ENCODE measurements around the gene ALCAM.
A peak's percentile ranks its signal among the peaks of the same experiment; 100 is the strongest.

The ALCAM gene

GRCh38 chr3:105385179-105385578, 18.5 kb downstream of the ALCAM start:
- Histone ChIP-seq H3K4me3 (ENCODE audit: low read depth, low read length) (no peak overlapping the region), H3K36me3 (ENCODE audit: control insufficient read depth in 1 of 2, insufficient read depth in 2 of 2, low read length in 2 of 2) (no peaks in the 10 kb centered on the region), H3K9me3 (ENCODE audit: insufficient read depth, low read depth, low read length) (no peaks in the 10 kb centered on the region), H2BK120ac (ENCODE audit: insufficient read depth, low read length, poor library complexity) (no peak overlapping the region), H3K23ac (ENCODE audit: low read length) (no peak overlapping the region), H4K8ac (ENCODE audit: low read depth, low read length) (no peak overlapping the region), H2AFZ (ENCODE audit: insufficient read depth, low read length, poor library complexity) (no peak overlapping the region), H3K27ac (ENCODE audit: low read depth, low read length) (no peak overlapping the region), H3K79me1 (ENCODE audit: low read length) (no peaks in the 10 kb centered on the region), H3K79me2 (ENCODE audit: control insufficient read depth, insufficient read depth, low read length, poor library complexity) (no peaks in the 10 kb centered on the region), H3K4me1 (ENCODE audit: control insufficient read depth in 1 of 2, insufficient read depth in 2 of 2, low read length in 2 of 2) (no peaks in the 10 kb centered on the region), H3K4ac (ENCODE audit: low read depth, low read length) (no peak overlapping the region), H2AK5ac (ENCODE audit: low read length) (no peak overlapping the region), H3K18ac (ENCODE audit: low read length) (no peak overlapping the region), H2BK5ac (ENCODE audit: low read depth, low read length, poor library complexity) (no peak overlapping the region), H4K91ac (ENCODE audit: low read depth, low read length) (no peak overlapping the region), H3K27me3 (ENCODE audit: insufficient read depth, low read length) (no peaks in the 10 kb centered on the region), H3K4me2 (ENCODE audit: low read length) (no peak overlapping the region), H3K9ac (ENCODE audit: low read length) (no peak overlapping the region), H2BK12ac (ENCODE audit: low read length) (no peak overlapping the region), H3K14ac (ENCODE audit: low read length) (no peak overlapping the region), H4K12ac (ENCODE audit: low read depth, low read length) (no peak overlapping the region)
- DNase-seq: peak in 1 of 2 donors; percentile 28
- WGBS (ENCODE audit: extremely low coverage, insufficient coverage, insufficient read length): no CpG with 5 or more reads among the region's 2 CpGs

GRCh38 chr3:105385819-105386508, 19.3 kb downstream of the ALCAM start:
- no peak overlapping the region for H3K23ac ChIP-seq (ENCODE audit: low read length)
- no peak overlapping the region for H3K27ac ChIP-seq (ENCODE audit: low read depth, low read length)
- no peaks in the 10 kb centered on the region for H3K36me3 ChIP-seq (ENCODE audit: control insufficient read depth in 1 of 2, insufficient read depth in 2 of 2, low read length in 2 of 2)
- H3K18ac ChIP-seq (ENCODE audit: low read length): no peak overlapping the region
- no peak overlapping the region for H4K12ac ChIP-seq (ENCODE audit: low read depth, low read length)
- H3K14ac ChIP-seq (ENCODE audit: low read length): no peak overlapping the region
- DNase-seq: no peak
- H3K4ac ChIP-seq (ENCODE audit: low read depth, low read length): no peak overlapping the region
- no peaks in the 10 kb centered on the region for H3K4me1 ChIP-seq (ENCODE audit: control insufficient read depth in 1 of 2, insufficient read depth in 2 of 2, low read length in 2 of 2)
- H4K8ac ChIP-seq (ENCODE audit: low read depth, low read length): no peak overlapping the region
- H2BK5ac ChIP-seq (ENCODE audit: low read depth, low read length, poor library complexity): no peak overlapping the region
- no peaks in the 10 kb centered on the region for H3K79me2 ChIP-seq (ENCODE audit: control insufficient read depth, insufficient read depth, low read length, poor library complexity)
- no peaks in the 10 kb centered on the region for H3K9me3 ChIP-seq (ENCODE audit: insufficient read depth, low read depth, low read length)
- H2AK5ac ChIP-seq (ENCODE audit: low read length): no peak overlapping the region
- no peak overlapping the region for H2BK120ac ChIP-seq (ENCODE audit: insufficient read depth, low read length, poor library complexity)
- H3K9ac ChIP-seq (ENCODE audit: low read length): no peak overlapping the region
- no peak overlapping the region for H2BK12ac ChIP-seq (ENCODE audit: low read length)
- H3K4me2 ChIP-seq (ENCODE audit: low read length): no peak overlapping the region
- H3K79me1 ChIP-seq (ENCODE audit: low read length): no peaks in the 10 kb centered on the region
- no peak overlapping the region for H4K91ac ChIP-seq (ENCODE audit: low read depth, low read length)
- H2AFZ ChIP-seq (ENCODE audit: insufficient read depth, low read length, poor library complexity): no peak overlapping the region
- no peak overlapping the region for H3K4me3 ChIP-seq (ENCODE audit: low read depth, low read length)
- H3K27me3 ChIP-seq (ENCODE audit: insufficient read depth, low read length): no peaks in the 10 kb centered on the region

DNA sequence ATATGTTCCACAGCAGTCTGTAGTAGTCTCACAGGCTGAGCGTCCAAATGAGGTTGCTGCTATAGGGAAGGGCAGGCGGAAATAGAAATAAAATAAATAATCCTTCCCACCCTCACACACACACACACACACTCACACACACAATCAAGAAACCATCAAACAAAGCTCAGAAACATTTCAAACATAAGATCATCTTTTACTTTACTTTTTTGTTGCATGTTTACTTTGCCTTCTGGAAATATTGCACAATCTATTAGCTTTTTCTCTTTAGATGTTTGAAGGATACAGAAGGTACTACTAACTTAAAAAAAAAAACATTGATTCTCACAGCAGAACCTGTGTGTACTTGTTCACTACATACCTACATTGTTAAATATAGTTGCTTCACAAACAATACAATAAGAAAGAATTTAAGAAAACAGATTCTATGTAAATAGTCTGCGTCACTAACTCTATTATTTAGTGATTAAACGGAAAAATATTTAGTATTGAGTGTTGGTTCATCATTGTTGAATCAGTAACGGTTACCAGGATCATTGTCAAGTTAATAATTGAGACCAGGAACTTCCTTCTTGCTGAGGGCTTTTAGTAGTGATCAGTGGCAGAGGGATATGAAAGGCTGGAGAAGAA, 20.5 kb downstream of the ALCAM start:
- H3K18ac ChIP-seq (ENCODE audit: low read length): no peak overlapping the region
- no peaks in the 10 kb centered on the region for H3K27me3 ChIP-seq (ENCODE audit: insufficient read depth, low read length)
- H3K4me2 ChIP-seq (ENCODE audit: low read length): no peak overlapping the region
- no peaks in the 10 kb centered on the region for H3K79me2 ChIP-seq (ENCODE audit: control insufficient read depth, insufficient read depth, low read length, poor library complexity)
- H3K27ac ChIP-seq (ENCODE audit: low read depth, low read length): no peak overlapping the region
- no peak overlapping the region for H2BK5ac ChIP-seq (ENCODE audit: low read depth, low read length, poor library complexity)
- H2AFZ ChIP-seq (ENCODE audit: insufficient read depth, low read length, poor library complexity): no peak overlapping the region
- no CpG with 5 or more reads among the region's 5 CpGs for WGBS (ENCODE audit: extremely low coverage, insufficient coverage, insufficient read length)
- no peak overlapping the region for H2BK12ac ChIP-seq (ENCODE audit: low read length)
- H3K9me3 ChIP-seq (ENCODE audit: insufficient read depth, low read depth, low read length): no peaks in the 10 kb centered on the region
- no peak overlapping the region for H2BK120ac ChIP-seq (ENCODE audit: insufficient read depth, low read length, poor library complexity)
- H3K79me1 ChIP-seq (ENCODE audit: low read length): no peaks in the 10 kb centered on the region
- H4K91ac ChIP-seq (ENCODE audit: low read depth, low read length): no peak overlapping the region
- no peak overlapping the region for H3K14ac ChIP-seq (ENCODE audit: low read length)
- H2AK5ac ChIP-seq (ENCODE audit: low read length): no peak overlapping the region
- no peak overlapping the region for H4K12ac ChIP-seq (ENCODE audit: low read depth, low read length)
- no peak overlapping the region for H3K4ac ChIP-seq (ENCODE audit: low read depth, low read length)
- H3K9ac ChIP-seq (ENCODE audit: low read length): no peak overlapping the region
- H4K8ac ChIP-seq (ENCODE audit: low read depth, low read length): no peak overlapping the region
- no peak overlapping the region for H3K23ac ChIP-seq (ENCODE audit: low read length)
- DNase-seq: peak in 1 of 2 donors; percentile 40
- H3K4me3 ChIP-seq (ENCODE audit: low read depth, low read length): no peak overlapping the region
- H3K36me3 ChIP-seq (ENCODE audit: control insufficient read depth in 1 of 2, insufficient read depth in 2 of 2, low read length in 2 of 2): no peaks in the 10 kb centered on the region
- H3K4me1 ChIP-seq (ENCODE audit: control insufficient read depth in 1 of 2, insufficient read depth in 2 of 2, low read length in 2 of 2): no peaks in the 10 kb centered on the region

GRCh38 chr3:105388176-105388575, 21.5 kb downstream of the ALCAM start:
- H2AFZ ChIP-seq (ENCODE audit: insufficient read depth, low read length, poor library complexity): no peak overlapping the region
- H2BK12ac ChIP-seq (ENCODE audit: low read length): no peak overlapping the region
- no peak overlapping the region for H2BK120ac ChIP-seq (ENCODE audit: insufficient read depth, low read length, poor library complexity)
- H3K79me2 ChIP-seq (ENCODE audit: control insufficient read depth, insufficient read depth, low read length, poor library complexity): no peaks in the 10 kb centered on the region
- H3K9ac ChIP-seq (ENCODE audit: low read length): no peak overlapping the region
- H3K4ac ChIP-seq (ENCODE audit: low read depth, low read length): no peak overlapping the region
- no peaks in the 10 kb centered on the region for H3K4me1 ChIP-seq (ENCODE audit: control insufficient read depth in 1 of 2, insufficient read depth in 2 of 2, low read length in 2 of 2)
- no peaks in the 10 kb centered on the region for H3K9me3 ChIP-seq (ENCODE audit: insufficient read depth, low read depth, low read length)
- H4K12ac ChIP-seq (ENCODE audit: low read depth, low read length): no peak overlapping the region
- H3K27me3 ChIP-seq (ENCODE audit: insufficient read depth, low read length): no peaks in the 10 kb centered on the region
- H3K4me2 ChIP-seq (ENCODE audit: low read length): no peak overlapping the region
- H3K79me1 ChIP-seq (ENCODE audit: low read length): no peaks in the 10 kb centered on the region
- DNase-seq: no peak
- H4K91ac ChIP-seq (ENCODE audit: low read depth, low read length): no peak overlapping the region
- H3K4me3 ChIP-seq (ENCODE audit: low read depth, low read length): no peak overlapping the region
- H4K8ac ChIP-seq (ENCODE audit: low read depth, low read length): no peak overlapping the region
- no peak overlapping the region for H3K23ac ChIP-seq (ENCODE audit: low read length)
- no peak overlapping the region for H3K18ac ChIP-seq (ENCODE audit: low read length)
- H3K14ac ChIP-seq (ENCODE audit: low read length): no peak overlapping the region
- H2BK5ac ChIP-seq (ENCODE audit: low read depth, low read length, poor library complexity): no peak overlapping the region
- H3K27ac ChIP-seq (ENCODE audit: low read depth, low read length): no peak overlapping the region
- H2AK5ac ChIP-seq (ENCODE audit: low read length): no peak overlapping the region
- no peaks in the 10 kb centered on the region for H3K36me3 ChIP-seq (ENCODE audit: control insufficient read depth in 1 of 2, insufficient read depth in 2 of 2, low read length in 2 of 2)
- no CpG with 5 or more reads among the region's 1 CpG for WGBS (ENCODE audit: extremely low coverage, insufficient coverage, insufficient read length)

All from trophoblast cell (in vitro differentiated cells and primary cell).